NCI-H82 treated with DMSO at 0.1 percent for 48 hours (cell line): ENCODE data around the gene PLSCR4.
A peak's percentile ranks its signal among the peaks of the same experiment; 100 is the strongest.

ENCODE experiments used
- DNase-seq: peaks from one replicate; lab custom pipeline; 2025; ENCODE audit not compliant: unreplicated experiment; lab: John Stamatoyannopoulos, UW

Gene PLSCR4

DNA sequence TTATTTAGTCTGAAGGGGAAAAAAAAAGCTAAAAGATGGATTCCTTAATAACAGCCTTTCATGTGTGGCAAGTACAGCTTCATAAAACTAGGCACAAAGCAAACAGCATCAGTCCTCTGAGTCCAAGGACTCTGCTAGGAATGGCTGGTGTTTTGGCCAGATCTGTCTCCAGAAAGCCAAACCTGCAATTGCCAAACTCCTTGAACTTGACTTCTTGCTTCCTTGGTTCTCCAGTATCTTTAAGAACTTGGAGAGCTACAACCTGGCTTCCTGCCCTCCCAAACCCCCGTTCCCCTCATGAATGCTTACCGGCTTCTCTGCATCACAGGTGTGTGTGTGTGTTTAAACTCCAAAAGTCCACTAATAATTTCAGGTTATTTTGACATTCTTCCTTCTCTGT, 88.3 kb downstream of the PLSCR4 start:
- DNase-seq, result no peak

GRCh38 chr3:146161663-146162002, 89.3 kb downstream of the PLSCR4 start:
- DNase-seq, result no peak

DNA sequence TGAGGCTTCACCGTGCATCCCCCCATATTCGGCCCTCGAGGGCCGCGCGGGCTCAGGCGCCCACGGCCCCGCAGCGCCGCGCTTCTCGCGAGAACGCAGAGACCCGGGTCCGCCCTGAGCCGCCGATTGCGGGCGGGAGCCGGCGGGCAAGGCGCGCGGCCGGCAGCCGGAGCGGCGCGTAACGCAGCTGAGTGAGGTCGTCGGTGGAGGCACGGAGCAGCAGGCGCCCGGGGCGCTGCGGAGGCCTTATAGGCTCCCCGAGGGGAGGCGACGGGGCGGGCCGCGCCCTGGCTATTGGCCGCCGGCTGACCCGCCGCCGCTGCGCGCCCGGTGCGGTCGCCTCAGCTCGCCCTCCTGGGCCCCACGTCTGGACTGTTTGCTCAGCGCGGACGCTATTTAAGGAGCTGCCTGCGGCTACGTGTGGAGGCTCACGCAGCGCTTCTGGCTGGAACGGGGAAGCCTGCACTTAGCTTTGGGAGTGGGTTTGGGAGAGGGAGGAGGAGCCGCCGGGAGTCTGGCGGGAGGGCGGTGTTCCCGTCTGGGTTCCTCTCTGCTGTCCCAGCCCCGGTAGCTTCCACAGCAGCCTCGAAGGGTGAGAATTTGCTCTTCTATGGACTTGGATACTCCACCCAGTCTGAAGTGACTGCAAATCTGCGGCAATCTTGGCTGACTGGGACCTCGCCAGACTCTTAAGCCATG, 89.8 kb downstream of the PLSCR4 start, which contains the start of gene PLOD2:
Gene PLOD2, minus strand, starts transcription at position 221 of the 699 bp plus-strand sequence. Its CDS starts 195 bp downstream, at position 26.
- peak; percentile 56 for DNase-seq

- peak; percentile 56 for DNase-seq
Measured at GRCh38 chr3:146160321-146160963, 90.5 kb downstream of the PLSCR4 start.

GRCh38 chr3:146159616-146160320, 91.1 kb downstream of the PLSCR4 start:
- no peak for DNase-seq

GRCh38 chr3:146159037-146159436, 91.9 kb downstream of the PLSCR4 start:
- no peak for DNase-seq

- no peak for DNase-seq
Measured at GRCh38 chr3:146157325-146158060, 93.4 kb downstream of the PLSCR4 start.

GRCh38 chr3:146156666-146157314, 94.1 kb downstream of the PLSCR4 start:
- DNase-seq, result no peak

DNA sequence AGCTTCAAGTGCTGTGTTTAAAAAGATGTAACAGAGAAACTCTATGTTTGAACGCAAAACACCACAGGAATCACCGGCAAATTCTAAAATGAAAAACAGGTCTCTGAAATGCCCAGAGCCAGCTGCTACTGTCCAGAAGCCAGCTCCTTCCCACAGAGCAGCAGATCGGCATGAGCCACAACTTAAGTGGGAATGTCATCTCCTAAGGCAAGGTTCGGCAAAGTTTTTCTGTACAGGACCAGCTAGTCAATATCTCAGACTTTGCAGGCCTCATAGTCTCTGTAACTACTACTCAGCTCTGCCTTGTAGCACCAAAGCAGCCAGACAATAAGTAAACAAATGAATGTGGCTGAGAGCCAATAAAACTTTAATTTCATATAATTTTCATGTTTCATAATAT, 94.8 kb downstream of the PLSCR4 start:
- no peak for DNase-seq

- DNase-seq, result no peak
Measured at GRCh38 chr3:146154995-146155394, 95.9 kb downstream of the PLSCR4 start.

- no peak for DNase-seq
Measured at GRCh38 chr3:146154316-146154715, 96.6 kb downstream of the PLSCR4 start.

- no peak for DNase-seq
Measured at GRCh38 chr3:146153429-146153828, 97.5 kb downstream of the PLSCR4 start.

DNA sequence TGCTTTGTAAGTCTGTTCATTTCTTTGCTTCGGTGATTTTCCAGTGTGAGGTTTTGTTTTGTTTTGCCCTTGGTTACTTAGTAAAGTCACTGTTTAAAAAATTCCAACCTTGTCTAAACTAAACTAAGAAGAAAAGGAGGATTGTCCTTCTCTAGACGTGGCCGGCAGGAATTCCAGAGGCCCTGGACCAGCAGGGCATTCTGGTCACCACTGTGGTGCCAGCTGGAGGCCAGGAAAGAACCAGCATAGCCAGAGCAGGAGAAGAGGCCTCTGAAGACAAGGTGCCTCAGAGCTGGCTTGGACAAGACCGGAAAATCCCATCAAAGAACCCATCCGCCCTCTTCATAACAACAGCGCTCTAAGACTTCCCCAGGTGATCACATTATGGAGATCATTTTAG, 98.1 kb downstream of the PLSCR4 start:
- DNase-seq, result no peak

GRCh38 chr3:146148468-146148931, 102.4 kb downstream of the PLSCR4 start:
- DNase-seq, result no peak

DNA sequence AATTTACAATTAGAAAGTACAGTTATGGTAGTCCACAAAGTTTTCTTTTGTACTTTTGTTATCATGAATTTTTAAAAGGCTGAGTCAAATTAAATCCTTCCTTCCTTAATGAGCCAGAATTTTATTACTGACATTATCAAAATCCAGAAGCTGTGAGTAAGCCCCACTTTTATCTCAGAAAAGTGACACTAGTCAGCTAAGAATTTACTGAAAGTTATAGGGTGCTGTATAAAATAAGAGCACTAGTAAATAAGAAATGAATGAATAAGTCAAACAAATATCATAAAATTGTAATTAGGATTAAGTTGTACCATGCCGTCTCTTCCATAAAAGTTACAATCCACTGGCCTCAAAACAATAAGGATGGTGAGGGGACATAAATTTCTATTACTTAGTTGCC, 105.3 kb downstream of the PLSCR4 start:
- DNase-seq, result no peak

DNA sequence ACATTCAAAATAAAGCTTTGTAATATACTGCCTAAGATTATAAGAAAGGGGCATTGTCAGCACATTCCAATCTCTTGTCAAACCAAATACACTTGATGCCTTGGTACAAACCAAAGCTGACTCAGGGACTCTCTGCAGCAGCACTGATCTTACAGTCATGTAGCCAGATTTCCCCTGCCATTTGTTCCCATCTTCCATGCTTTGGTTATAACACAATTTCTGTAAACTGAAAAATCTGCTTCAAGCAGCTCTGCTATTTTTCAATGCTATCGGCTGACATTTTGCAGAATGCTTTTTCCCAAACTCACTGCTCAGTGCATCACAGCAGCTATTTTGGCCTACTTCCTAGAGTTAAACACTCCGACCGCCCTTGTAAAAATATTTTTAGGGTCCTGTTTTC, 108.1 kb downstream of the PLSCR4 start:
- no peak for DNase-seq
